Parathyroid adenoma (tissue), 2 donors: ENCODE results near the gene SNTA1.

Experiments used
- H2AFZ ChIP-seq: fragments of 300-600 bp; sonication (generic); one replicate; pipeline ENCODE4 v1.7.0; 2017; ENCODE audit warnings: antibody characterized with exemption, mild to moderate bottlenecking
- H3K27ac ChIP-seq: fragments of 300-600 bp; sonication (generic); one replicate; pipeline ENCODE4 v1.7.0; 2017
- H3K27me3 ChIP-seq: fragments of 300-600 bp; sonication (generic); one replicate; pipeline ENCODE4 v1.7.0; 2017; ENCODE audit warnings: low read length; ENCODE audit not compliant: control insufficient read depth, insufficient read depth
- H3K36me3 ChIP-seq: fragments of 300-600 bp; sonication (generic); one replicate; pipeline ENCODE4 v1.7.0; 2017; ENCODE audit warnings: low read length; ENCODE audit not compliant: control insufficient read depth, insufficient read depth
- H3K4me1 ChIP-seq: fragments of 300-600 bp; sonication (generic); one replicate; pipeline ENCODE4 v1.7.0; 2017; ENCODE audit warnings: control low read depth
- H3K4me2 ChIP-seq: fragments of 300-600 bp; sonication (generic); one replicate; pipeline ENCODE4 v1.7.0; 2017; ENCODE audit warnings: low read length
- H3K4me3 ChIP-seq: fragments of 300-600 bp; sonication (generic); one replicate; pipeline ENCODE4 v1.7.0; 2017; ENCODE audit warnings: low read depth, low read length
- H3K79me2 ChIP-seq: fragments of 300-600 bp; sonication (generic); one replicate; pipeline ENCODE4 v1.7.0; 2017; ENCODE audit warnings: control low read depth
- H3K9ac ChIP-seq: fragments of 300-600 bp; sonication (generic); one replicate; pipeline ENCODE4 v1.7.0; 2017; ENCODE audit warnings: mild to moderate bottlenecking
- H3K9me3 ChIP-seq: fragments of 300-600 bp; sonication (generic); one replicate; pipeline ENCODE4 v1.7.0; 2017; ENCODE audit warnings: low read length; ENCODE audit not compliant: control insufficient read depth
- TF ChIP-seq, protein P1 (sequence below): fragments of 300-600 bp; sonication (generic); IDR thresholded peaks from one replicate; pipeline ENCODE4 v1.7.0; 2017; ENCODE audit warnings: antibody characterized with exemption, mild to moderate bottlenecking
- donor health status: primary hyperparathyroidism.

Gene SNTA1

DNA sequence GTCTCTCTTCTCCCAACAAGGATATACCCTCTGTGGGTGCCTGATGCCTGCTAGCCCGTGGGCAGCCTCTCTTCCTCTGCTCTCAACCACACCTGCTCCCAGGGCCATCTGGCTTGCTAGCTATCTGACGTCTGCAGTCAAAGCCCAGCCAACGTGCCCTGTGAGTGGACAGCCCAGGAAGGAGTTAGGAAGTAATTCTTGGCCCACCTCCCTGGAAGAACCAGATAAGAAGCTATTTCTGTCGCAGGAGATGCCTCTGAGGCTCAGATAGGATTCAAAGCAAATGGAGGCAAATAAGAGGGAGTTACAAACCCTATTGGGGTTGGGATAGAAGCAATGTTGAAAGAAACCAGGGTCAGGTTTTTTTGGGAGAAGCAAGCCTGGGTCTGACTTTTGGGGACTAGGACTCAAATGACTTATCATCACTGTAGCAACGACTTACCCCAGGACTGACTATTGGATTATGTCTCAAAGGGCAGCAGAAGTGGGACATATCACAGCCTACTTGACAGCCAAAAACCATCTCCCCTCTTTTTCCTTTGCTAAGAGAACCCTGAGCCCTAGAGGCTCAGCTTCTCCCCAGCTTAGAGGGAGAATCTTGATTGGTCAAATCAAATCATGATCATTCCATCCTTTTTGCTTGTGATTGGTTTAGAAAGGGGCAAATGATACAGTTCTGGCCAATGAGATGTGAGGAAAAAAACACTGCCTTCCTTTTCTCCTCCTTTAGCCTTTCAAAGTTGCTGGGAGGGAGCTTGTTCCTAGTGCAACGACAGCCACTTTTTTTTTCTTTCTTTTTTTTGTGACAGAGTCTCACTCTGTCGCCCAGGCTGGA is 24.2 kb downstream of the SNTA1 start:
- Histone ChIP-seq H3K9me3 (no peaks in the 10 kb centered on the region), H3K27ac (no peak overlapping the region), H3K79me2 (no peaks in the 10 kb centered on the region), H2AFZ (no peak overlapping the region), H3K36me3 (no peaks in the 10 kb centered on the region), H3K27me3 (no peaks in the 10 kb centered on the region), H3K4me3 (no peak overlapping the region), H3K4me2 (no peak overlapping the region), H3K9ac (no peak overlapping the region), H3K4me1 (peaks cover 2% of the 10 kb centered on the region)
- TF ChIP-seq, protein P1, sequence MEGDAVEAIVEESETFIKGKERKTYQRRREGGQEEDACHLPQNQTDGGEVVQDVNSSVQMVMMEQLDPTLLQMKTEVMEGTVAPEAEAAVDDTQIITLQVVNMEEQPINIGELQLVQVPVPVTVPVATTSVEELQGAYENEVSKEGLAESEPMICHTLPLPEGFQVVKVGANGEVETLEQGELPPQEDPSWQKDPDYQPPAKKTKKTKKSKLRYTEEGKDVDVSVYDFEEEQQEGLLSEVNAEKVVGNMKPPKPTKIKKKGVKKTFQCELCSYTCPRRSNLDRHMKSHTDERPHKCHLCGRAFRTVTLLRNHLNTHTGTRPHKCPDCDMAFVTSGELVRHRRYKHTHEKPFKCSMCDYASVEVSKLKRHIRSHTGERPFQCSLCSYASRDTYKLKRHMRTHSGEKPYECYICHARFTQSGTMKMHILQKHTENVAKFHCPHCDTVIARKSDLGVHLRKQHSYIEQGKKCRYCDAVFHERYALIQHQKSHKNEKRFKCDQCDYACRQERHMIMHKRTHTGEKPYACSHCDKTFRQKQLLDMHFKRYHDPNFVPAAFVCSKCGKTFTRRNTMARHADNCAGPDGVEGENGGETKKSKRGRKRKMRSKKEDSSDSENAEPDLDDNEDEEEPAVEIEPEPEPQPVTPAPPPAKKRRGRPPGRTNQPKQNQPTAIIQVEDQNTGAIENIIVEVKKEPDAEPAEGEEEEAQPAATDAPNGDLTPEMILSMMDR: no peak

DNA sequence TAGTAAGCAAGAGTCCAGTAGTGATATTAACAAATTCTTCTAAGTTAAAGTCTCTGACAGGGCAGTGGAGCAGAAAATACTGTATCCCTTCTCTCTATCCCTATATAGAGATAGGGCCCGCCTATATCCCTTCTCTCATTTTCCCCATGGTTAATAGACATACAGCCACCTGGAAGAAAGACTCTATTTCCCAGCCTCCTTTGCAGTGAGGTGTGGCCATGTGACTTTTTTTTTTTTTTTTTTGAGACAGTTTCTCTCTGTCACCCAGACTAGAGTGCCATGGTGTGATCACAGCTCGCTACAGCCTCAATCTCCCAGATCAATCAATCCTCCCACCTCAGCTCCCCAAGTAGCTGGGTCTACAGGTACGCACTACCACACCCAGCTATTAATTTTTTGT is 25.5 kb downstream of the SNTA1 start:
- H3K4me1 ChIP-seq: peaks cover 2% of the 10 kb centered on the region

DNA sequence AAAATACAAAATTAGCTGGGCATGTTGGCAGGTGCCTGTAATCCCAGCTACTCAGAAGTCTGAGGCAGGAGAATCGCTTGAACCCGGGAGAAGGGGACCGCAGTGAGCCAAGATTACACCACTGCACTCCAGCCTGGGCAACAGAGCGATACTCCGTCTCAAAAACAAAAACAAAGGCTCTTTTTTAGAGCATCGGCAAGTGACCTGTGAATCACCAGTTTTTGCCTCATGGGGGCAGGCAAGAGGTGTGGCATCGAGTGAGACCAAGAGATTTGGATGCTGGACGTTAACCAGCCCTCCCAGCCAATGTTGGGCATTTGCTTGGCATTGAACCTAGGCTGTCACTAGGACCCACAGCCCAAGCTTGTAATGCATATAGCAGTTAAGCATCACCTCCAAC is 27.6 kb downstream of the SNTA1 start:
- Histone ChIP-seq H3K4me3 (no peak overlapping the region), H2AFZ (no peak overlapping the region), H3K4me2 (no peak overlapping the region), H3K9me3 (no peaks in the 10 kb centered on the region), H3K27ac (no peak overlapping the region), H3K27me3 (no peaks in the 10 kb centered on the region), H3K79me2 (no peaks in the 10 kb centered on the region), H3K9ac (no peak overlapping the region), H3K4me1 (peaks cover 2% of the 10 kb centered on the region), H3K36me3 (no peaks in the 10 kb centered on the region)
- TF ChIP-seq, protein P1: peak; percentile 54

More for the DNA sequence above, 25.5 kb downstream of the SNTA1 start:
- H3K4me3 ChIP-seq: no peak overlapping the region
- H2AFZ ChIP-seq: no peak overlapping the region
- H3K9me3 ChIP-seq: no peaks in the 10 kb centered on the region
- H3K9ac ChIP-seq: no peak overlapping the region
- H3K79me2 ChIP-seq: no peaks in the 10 kb centered on the region
- no peak overlapping the region for H3K4me2 ChIP-seq
- no peak overlapping the region for H3K27ac ChIP-seq
- TF ChIP-seq, protein P1: no peak
- no peaks in the 10 kb centered on the region for H3K27me3 ChIP-seq
- no peaks in the 10 kb centered on the region for H3K36me3 ChIP-seq

DNA sequence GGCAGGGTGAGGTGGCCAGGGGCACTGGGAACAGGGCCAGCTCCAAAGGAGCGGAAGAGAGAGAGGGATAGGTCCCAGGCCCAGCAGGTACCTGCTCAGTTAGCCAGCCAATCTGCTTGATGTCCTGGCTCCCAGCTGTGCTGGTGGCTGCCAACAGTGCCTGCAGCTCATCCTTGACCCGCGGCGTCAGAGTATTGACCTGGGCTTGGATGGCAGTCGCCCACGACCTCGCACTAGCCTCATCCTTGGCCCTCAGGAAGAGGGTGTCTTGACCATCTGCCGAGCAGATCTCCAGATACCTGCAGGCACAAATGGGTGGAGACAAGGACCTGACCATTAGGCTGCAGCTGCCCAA is 31.1 kb downstream of the SNTA1 start:
- no peak overlapping the region for H3K9ac ChIP-seq
- no peaks in the 10 kb centered on the region for H3K79me2 ChIP-seq
- no peaks in the 10 kb centered on the region for H3K27me3 ChIP-seq
- H3K4me2 ChIP-seq: no peak overlapping the region
- H3K4me3 ChIP-seq: no peak overlapping the region
- no peak overlapping the region for H3K27ac ChIP-seq
- no peak overlapping the region for H2AFZ ChIP-seq
- no peaks in the 10 kb centered on the region for H3K9me3 ChIP-seq
- TF ChIP-seq, protein P1: no peak
- H3K4me1 ChIP-seq: peaks cover 2% of the 10 kb centered on the region
- H3K36me3 ChIP-seq: no peaks in the 10 kb centered on the region
